ENCODE measurements around the gene CA4. TPM values are rescaled to one million over a fixed set of nuclear protein-coding genes. Genes with fewer than 3 reads are reported as not detected.

The CA4 gene
- total RNA-seq, 4 donors from 2014 or later, result 0.45 to 1.3 (median 1.1) TPM; not detected in 1

- WGBS, 2 donors, result 43% methylated on average over 1 of the region's 1 CpG; no CpG with 5 or more reads in 1 of the 2 donors
- TF ChIP-seq, protein P1, sequence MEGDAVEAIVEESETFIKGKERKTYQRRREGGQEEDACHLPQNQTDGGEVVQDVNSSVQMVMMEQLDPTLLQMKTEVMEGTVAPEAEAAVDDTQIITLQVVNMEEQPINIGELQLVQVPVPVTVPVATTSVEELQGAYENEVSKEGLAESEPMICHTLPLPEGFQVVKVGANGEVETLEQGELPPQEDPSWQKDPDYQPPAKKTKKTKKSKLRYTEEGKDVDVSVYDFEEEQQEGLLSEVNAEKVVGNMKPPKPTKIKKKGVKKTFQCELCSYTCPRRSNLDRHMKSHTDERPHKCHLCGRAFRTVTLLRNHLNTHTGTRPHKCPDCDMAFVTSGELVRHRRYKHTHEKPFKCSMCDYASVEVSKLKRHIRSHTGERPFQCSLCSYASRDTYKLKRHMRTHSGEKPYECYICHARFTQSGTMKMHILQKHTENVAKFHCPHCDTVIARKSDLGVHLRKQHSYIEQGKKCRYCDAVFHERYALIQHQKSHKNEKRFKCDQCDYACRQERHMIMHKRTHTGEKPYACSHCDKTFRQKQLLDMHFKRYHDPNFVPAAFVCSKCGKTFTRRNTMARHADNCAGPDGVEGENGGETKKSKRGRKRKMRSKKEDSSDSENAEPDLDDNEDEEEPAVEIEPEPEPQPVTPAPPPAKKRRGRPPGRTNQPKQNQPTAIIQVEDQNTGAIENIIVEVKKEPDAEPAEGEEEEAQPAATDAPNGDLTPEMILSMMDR (IDR thresholded peaks at IDR 0.05), result no peak
- no peak for TF ChIP-seq POLR2A (IDR thresholded peaks at IDR 0.05)
- H3K27me3 ChIP-seq, result peaks cover 23 to 63% (median 29%) of the 10 kb centered on the region in 4 donors
These were observed 12.0 kb upstream of the CA4 start for GRCh38 chr17:60137731-60138130.

DNA sequence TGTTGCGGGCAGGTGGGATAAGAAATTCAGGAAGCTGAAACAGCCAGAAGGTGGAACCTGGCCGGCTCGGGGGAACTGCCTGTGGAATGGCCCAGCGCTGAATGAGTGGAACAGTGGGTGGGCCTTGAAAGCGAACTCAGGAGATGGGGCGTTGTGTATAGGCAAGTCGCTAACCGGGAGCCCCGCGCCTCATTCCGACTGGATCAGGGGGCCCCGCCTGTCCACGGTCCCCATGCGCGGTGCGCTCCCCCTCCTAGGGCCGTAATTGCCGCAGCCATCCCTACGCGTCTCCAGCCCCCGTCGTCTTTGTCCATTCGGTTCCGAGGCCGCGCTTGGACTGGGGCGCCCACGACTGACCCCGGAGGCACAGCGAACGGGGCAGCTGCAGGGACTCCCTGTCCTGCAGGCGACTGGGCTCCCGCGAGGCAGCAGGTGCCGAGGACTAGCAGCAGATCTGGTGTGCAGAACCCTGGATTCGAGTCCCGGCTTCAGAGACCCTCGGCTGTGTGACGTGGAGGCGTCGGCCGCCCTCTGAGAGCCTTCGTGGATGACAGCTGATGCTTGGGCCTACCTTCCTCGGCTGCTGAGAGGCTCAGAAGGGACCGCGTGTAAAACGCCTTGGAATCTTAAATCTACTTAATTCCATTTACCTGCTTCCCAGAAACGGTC is 10.9 kb upstream of the CA4 start:
- Histone ChIP-seq H3K4me3 (no peak overlapping the region), H3K27me3 (peaks cover 23 to 73% (median 29%) of the 10 kb centered on the region in 4 donors), H3K27ac (no peak overlapping the region), H3K9me3 (no peaks in the 10 kb centered on the region), H3K4me1 (peaks cover 31 to 66% (median 37%) of the 10 kb centered on the region in 3 donors), H3K36me3 (no peaks in the 10 kb centered on the region)
- intact Hi-C loops (cut with DNase I), result loop anchor here (10.0 kb wide), 1 partner anchor 296 kb away; no protein-coding TSS in a partner anchor
- 22 to 24% methylated on average over 8 to 14 of the region's 48 CpGs for WGBS, 2 donors
- no peak for TF ChIP-seq POLR2A (IDR thresholded peaks at IDR 0.05)
- TF ChIP-seq, protein P1 (IDR thresholded peaks at IDR 0.05), result no peak
- no peak for DNase-seq

More at GRCh38 chr17:60137731-60138130, 12.0 kb upstream of the CA4 start:
- Histone ChIP-seq H3K4me3 (no peak overlapping the region), H3K9me3 (no peaks in the 10 kb centered on the region), H3K27ac (no peak overlapping the region), H3K36me3 (no peaks in the 10 kb centered on the region), H3K4me1 (peaks cover 30 to 65% (median 31%) of the 10 kb centered on the region in 3 donors)
- DNase-seq, result no peak
- intact Hi-C loops (cut with DNase I), result loop anchor here (10.0 kb wide), 1 partner anchor 297 kb away; no protein-coding TSS in a partner anchor

DNA sequence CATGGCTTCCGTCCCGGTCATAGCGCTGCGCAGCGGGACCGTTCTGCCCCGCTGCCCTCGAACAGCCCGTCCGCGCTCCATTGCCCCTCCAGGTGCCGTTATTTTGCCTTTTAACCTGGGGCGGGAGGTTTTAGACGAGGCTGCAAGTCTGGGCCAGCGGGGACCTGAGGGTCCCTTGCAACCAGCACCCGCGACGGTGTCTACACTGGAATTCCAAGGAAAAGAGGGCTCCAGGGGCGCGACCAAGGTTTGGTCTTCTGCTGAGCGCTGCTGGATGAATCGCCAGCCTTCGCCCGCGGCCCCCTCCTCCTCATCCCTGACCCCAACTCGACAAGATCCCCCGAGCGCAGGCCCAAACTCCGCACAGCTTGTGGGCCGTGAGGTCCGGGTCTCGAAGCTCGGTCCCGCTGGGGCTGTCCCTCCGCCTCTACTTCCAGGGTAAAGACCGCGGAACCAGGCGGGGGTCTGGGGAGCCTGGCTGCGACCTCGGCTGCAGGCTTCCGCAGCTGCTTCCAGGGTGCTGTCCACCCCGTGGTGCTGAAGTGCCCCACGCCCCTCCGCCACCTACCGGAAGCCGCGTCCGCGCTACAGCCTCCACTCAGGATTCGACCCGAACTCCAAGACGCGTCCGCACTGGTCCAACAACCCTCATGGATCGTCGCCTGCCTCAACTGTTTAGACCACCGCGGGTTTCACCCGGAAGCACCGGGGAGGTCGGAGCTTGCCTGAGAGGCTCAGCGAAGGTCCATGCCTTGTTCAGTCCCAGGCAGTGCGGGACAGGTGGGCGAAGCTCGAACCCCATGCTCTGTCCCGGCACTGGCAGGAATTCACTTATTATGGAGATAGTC is 10.1 kb upstream of the CA4 start:
- intact Hi-C loops (cut with DNase I), result loop anchor here (10.0 kb wide), 1 partner anchor 295 kb away; no protein-coding TSS in a partner anchor
- TF ChIP-seq POLR2A (IDR thresholded peaks at IDR 0.05), result no peak
- TF ChIP-seq, protein P1 (IDR thresholded peaks at IDR 0.05), result peak; percentile 28 to 67 (median 40)
- Histone ChIP-seq H3K4me1 (peaks cover 27 to 59% (median 29%) of the 10 kb centered on the region in 3 donors), H3K27ac (no peak overlapping the region), H3K27me3 (peaks cover 23 to 81% (median 29%) of the 10 kb centered on the region in 4 donors), H3K9me3 (no peaks in the 10 kb centered on the region), H3K36me3 (no peaks in the 10 kb centered on the region), H3K4me3 (peak overlapping the region in 1 of 4 donors; percentile 37)
- 26 to 27% methylated on average over 11 to 17 of the region's 66 CpGs for WGBS, 2 donors
- DNase-seq, result no peak

DNA sequence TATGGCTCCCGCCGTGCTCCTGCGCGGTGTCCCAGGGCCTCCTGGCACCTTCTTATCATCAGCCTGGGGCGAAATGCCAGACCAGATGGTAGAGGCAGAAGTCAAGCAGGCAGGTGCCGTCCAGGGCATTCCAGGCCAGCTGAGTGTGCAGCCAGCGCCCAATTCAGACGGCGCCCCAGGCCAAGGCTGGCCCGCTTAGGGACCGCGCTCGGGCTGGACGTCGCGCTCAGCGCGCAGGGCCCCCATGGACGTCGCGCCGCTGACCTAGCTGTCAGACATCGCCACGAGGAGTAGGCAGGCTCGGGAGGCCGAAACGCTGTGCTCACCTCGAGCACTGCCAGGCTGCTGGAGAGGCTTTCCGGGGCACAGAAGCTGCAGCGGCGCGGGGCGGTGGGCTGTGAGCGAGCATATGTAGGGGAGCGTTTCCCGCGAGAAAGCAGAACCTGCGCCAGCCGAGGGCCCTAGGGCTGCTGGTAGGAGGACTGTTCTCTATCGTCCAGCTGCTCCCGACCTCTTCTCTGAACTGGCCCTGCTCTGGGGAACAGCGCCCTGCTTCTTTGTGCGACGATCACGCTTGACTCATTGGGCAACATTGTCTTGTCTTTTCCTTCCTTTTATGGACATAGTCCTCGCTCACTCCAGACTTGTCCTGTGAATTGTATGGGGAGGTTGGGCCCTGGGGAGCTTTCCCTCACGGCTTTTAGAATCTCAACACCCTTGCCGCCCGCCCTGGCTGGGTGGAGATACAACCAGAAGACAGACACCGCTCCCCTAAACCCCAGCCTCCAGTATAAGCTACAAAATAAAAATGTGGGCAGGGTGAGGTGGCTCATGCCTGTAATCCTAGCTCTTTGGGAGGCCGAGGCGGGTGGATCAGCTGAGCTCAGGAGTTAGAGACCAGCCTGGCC is 8.4 kb upstream of the CA4 start:
- Histone ChIP-seq H3K4me1 (peaks cover 23 to 50% (median 27%) of the 10 kb centered on the region in 3 donors), H3K27me3 (peaks cover 23 to 95% (median 29%) of the 10 kb centered on the region in 4 donors), H3K9me3 (no peaks in the 10 kb centered on the region), H3K27ac (no peak overlapping the region), H3K36me3 (no peaks in the 10 kb centered on the region), H3K4me3 (peak overlapping the region in 1 of 4 donors; percentile 28)
- intact Hi-C loops (cut with DNase I), result no loop called here
- 9 to 27% methylated on average over 7 to 13 of the region's 52 CpGs for WGBS, 2 donors
- TF ChIP-seq POLR2A (IDR thresholded peaks at IDR 0.05), result no peak
- DNase-seq, result no peak
